ENCODE data around the gene LY86.
"Not testable (repeated sequence)": the region's sequence is repeated elsewhere in the genome, so short reads cannot be mapped to it uniquely, and the experiment has no call there.

The LY86 gene

GRCh38 chr6:6596529-6597328 lies 8.2 kb downstream of the LY86 start:
- DNase-seq, result no peak

GRCh38 chr6:6597682-6598081 lies 9.2 kb downstream of the LY86 start:
- no peak for DNase-seq

DNA sequence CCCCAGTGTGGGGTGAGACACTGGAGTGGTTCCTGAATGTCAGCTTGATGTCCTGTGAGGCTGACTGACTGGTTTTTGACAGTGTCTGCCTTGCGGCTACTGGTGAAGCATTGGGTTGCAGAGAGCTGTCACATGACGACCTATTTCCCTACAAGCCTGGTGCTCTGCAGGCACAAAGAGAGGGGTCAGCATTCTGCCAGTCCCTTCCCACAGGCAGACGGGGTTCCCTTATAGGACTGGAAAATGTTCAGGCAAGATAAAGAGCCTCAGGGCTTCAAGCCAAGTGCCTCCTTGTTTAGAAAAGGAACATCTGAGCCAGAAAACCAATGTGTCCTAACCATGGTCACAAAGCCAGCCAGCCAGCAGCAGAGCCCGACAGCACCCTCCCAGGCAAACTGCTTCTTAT lies 11.0 kb downstream of the LY86 start:
- DNase-seq, result no peak

- DNase-seq, result no peak
These were observed 12.4 kb downstream of the LY86 start for GRCh38 chr6:6600875-6601274.

DNA sequence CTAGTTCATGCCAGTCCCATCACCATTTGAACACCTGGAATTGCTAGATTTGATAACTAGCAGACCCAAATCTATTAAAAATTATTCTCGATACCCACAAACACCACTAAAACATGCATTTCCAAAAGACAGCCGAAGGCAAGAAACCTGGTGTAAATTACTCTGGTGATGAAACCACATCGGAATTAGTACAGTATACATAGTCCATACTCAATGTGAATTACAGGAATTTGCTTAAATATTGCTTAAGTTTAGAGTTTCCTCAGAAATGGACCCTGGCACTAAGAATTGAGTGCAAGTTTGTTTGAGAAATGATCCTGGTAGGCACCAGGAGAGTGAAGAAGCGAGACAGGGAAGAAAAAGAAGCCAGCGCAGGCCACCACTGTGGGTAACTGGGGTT lies 13.7 kb downstream of the LY86 start:
- DNase-seq, result no peak

DNA sequence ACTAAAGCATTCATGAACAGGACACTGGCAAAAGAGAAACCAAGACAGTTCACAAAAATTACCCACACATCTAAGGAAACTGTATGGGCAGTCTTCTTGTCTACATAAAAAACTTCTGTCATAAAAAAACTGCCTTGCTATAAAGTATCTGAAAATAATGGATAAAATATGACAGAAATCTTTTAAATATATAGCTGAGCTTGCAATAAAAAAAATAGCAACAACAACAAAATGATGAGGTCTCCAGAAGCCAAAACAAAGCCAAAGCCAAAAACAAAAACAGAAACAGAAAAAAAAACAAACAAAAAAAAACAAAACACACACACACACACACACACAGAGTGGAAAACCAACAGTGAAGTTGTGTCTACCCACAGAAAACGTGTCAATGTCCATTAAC lies 14.8 kb downstream of the LY86 start:
- DNase-seq, result no peak

- no peak for DNase-seq
These were observed 15.5 kb downstream of the LY86 start for GRCh38 chr6:6604015-6604414.

DNA sequence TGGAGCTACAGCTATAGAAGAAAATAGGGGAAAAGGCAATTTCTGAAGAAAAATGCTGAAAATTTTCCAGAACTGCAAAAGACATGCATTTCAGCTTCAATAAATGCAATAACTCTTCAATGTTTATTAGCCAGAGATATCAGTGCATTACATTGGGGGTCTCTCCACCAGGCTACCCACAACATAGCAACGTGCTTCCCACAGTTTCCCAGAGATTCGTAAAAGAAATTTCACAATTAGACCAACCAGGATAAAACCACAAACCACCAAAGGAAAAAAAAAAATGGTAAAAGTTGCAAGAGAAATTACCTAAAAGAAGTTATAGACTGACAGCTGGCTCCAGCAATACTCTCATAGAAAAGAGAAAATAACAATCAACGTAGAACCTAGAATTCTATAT lies 16.0 kb downstream of the LY86 start:
- no peak for DNase-seq

DNA sequence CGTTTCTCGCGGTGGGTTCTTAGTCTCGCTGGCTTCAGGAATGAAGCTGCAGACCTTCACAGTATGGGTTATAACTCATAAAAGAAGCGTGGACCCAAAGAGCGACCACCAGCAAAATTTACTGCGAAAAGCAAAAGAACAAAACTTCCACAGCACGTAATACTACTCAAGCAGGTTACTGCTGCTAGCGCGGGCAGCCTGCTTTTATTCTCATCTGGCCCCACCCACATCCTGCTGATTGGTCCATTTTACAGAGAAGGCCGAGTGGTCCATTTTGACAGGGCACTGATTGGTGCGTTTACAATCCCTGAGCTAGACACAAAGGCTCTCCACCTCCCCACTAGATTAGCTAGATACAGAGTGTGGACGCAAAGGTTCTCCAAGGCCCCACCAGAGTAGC lies 17.4 kb downstream of the LY86 start:
- DNase-seq, result no peak

DNA sequence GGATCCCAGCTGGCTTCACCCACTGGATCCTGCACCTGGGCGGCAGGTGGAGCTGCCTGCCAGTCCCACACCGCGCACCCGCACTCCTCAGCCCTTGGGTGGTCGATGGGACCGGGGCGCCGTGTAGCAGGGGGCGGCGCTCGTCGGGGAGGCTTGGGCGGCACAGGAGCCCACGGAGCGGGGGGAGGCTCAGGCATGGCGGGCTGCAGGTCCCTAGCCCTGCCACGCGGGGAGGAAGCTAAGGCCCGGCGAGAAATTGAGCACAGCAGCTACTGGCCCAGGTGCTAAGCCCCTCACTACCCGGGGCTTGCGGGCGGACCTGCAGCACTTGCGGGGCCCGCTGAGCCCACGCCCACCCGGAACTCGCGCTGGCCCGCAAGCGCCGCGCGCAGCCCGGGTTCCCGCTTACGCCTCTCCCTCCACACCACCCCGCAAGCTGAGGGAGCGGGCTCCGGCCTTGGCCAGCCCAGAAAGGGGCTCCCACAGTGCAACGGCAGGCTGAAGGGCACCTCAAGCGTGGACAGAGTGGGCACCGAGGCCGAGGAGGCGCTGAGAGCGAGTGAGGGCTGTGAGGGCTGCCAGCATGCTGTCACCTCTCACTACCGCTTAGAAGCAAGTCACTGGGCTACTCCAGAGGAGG lies 18.0 kb downstream of the LY86 start:
- DNase-seq, result not testable (repeated sequence)

- no peak for DNase-seq
These were observed 20.9 kb downstream of the LY86 start for GRCh38 chr6:6609450-6609849.

GRCh38 chr6:6610031-6610591 lies 21.6 kb downstream of the LY86 start:
- no peak for DNase-seq

GRCh38 chr6:6611486-6611885 lies 23.0 kb downstream of the LY86 start:
- no peak for DNase-seq

GRCh38 chr6:6612308-6612707 lies 23.8 kb downstream of the LY86 start:
- DNase-seq, result no peak

DNA sequence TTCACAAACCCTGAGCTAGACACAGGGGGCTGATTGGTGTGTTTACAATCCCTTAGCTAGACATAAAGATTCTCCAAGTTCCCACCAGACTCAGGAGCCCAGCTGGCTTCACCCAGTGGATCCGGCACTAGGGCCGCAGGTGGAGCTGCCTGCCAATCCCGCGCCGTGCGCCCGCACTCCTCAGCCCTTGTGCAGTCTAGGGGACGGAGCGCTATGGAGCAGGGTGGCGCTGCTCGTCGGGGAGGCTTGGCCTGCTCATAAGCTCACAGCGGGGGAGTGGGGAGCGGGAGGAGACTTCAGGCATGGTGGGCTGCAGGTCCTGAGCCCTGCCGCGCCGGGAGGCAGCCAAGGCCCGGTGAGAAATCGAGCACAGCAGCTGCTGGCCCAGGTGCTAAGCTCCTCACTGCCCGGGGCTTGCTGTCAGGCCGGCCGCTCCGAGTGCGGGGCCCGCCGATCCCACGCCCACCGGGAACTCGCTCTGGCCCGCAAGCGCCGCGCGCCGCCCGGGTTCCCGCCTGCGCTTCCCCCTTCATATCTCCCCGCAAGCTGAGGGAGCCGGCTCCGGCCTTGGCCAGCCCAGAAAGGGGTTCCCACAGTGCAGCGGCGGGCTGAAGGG lies 24.7 kb downstream of the LY86 start:
- DNase-seq, result not testable (repeated sequence)

DNA sequence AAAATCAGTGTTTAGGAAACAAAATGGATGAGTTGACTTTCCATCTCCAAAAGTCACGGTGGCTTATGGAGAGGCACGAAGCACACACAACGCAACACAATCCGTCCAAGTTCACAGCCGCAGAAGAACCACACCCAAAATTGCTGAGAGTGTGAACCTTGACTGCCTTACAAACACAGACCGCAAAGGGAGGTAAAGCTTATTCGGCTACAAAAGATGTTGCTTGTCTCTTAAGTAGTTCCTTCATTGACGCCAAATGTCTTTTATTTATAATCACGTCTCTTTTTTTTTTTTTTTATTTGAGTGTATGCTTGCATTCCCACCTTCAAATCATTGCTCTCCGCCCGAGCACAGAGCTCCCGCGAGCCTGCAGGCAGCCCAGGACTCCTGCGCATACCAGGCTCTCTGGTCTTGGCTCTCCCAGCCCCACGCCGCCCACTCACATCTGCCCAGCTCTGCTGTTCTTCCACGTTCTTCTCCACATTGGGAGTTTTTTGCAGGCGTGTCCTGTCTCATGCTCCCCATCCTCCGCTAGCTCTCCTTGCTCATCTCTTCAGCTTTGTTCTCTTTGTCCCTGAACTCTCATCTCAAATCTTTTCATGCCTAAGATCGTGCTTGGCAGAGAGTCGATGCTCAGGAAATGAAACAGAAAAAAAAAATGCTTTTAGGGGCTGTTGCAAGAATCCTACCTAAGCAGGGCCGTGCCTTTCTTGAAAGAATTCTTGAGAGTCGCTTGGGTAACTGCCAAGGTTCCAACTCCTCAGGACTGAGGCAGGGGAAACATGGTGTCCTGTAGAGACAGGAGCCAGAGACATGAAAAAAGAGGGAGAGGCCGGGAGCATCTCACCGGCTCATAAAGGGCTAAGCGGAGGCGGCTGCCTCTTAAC lies 25.8 kb downstream of the LY86 start:
- no peak for DNase-seq

DNA sequence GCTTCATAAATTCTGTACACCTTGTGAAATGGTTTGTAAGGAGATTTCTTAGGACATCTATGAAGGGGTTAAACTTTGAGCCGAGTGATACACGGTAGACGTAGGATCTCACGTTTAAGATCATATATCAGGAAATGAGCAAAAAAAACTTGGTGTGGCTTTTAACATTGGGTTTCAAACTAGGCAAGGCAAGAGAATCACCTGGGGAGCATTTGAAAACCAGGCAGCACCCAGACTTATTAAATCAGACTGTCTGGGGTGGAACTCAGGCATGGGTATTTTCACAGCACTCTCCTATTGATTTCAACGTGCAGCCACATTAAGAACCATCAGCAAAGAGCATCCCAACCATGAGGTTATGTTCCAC lies 26.4 kb downstream of the LY86 start:
- DNase-seq, result no peak

GRCh38 chr6:6616656-6617055 lies 28.1 kb downstream of the LY86 start:
- no peak for DNase-seq

DNA sequence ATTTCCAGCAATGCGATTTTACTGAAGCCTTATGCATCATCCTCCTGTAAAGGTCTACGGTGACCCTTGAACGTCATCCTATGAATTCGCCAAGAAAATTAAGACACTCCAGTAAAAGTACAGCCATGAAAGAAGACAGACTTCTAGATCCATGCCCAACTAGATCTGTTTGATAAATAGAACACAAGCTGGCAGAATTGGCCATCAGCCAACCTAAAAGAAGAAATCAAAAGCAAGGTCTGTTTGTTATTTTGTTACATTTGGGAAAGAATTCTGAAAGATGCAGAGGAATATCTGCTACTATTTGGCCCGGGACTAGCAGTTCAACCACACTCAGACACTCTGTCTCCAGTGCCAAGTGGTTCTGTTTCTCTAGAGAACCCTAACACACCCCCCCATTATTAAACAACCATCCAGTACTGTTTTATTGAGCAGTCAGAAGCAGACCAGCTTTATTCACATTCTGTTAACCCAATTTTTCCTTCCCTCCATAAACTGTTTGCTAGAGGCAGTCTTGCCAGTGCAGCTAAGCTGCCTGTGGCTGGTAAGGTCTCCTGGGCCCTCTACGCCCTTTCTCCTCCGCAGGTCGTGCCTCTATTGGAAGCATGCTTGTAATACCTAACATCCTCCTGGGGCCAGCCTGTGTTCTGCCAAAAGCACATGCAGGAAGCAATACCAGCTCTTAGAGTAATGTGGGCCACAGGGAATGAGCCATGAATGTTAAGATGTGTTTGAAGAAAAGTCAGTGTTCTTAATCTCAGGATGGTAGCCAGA lies 30.7 kb downstream of the LY86 start:
- no peak for DNase-seq

- no peak for DNase-seq
These were observed 32.4 kb downstream of the LY86 start for GRCh38 chr6:6620766-6621425.

DNA sequence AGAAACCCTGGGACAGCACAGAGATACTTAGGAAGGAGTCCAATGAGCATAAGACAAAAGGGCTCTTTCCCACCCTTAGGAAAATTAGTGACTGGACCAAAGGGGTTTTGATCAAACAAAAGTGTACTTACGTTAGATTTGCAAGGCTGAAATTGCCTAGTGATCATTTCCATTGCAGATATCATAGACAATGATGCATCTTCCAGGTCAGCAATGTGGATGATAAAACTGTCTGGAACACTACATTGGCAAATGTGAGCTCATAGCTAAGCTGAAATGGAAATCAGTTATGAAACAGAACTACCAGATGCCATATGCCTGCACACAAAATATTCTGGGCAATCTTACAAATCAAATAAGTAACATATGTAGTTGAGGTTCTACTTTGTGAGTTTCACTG lies 34.0 kb downstream of the LY86 start:
- no peak for DNase-seq

DNA sequence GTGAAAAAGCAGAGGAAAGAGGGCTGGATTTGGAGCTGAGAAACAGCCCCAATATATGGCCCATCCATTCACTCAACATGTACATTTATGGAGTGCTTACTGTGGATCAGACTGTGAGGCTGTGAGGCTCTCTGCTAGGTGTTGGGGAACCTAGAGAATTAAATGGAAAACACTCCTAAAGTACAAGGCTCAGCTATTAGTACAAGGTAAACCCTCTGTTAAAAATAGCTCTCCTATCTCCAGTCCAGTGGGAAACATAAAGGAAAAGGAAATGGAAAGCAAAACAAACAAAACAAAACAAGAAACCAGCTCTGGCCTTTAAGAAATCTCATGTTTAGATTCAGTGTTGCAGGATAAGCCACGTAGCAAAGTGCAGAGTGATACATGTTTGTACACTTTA lies 35.0 kb downstream of the LY86 start:
- no peak for DNase-seq

All from kidney glomerular epithelial cell (primary cell).